ENCODE measurements around the gene SPNS3. TPM values are rescaled to one million over a fixed set of nuclear protein-coding genes. Genes with fewer than 3 reads are reported as not detected.

The SPNS3 gene
- polyA plus RNA-seq, 1 of the 3 experiments (the other 2 are of a cell fraction) = 0.05 TPM

- Histone ChIP-seq H2AFZ (ENCODE audit: low read depth) (no peak overlapping the region), H4K20me1 (ENCODE audit: insufficient read depth) (no peaks in the 10 kb centered on the region), H3K4me1 (ENCODE audit: control insufficient read depth in 1 of 2, insufficient read depth in 2 of 2, low read depth in 1 of 2, low read length in 1 of 2) (peaks cover 0 to 21% of the 10 kb centered on the region in 2 experiments; a peak in 1 of 4 replicates), H3K36me3 (replicated peaks in 1 of 2; ENCODE audit: control insufficient read depth in 1 of 2, insufficient read depth in 2 of 2, low read length in 1 of 2) (no peaks in the 10 kb centered on the region), H3K27ac (ENCODE audit: low read depth in 2 of 2, low read length in 1 of 2) (no peak overlapping the region), H3K4me3 (ENCODE audit: low read depth in 2 of 2, low read length in 1 of 2) (no peak overlapping the region), H3K9me3 (no peaks in the 10 kb centered on the region), H3K79me2 (ENCODE audit: insufficient read depth) (no peaks in the 10 kb centered on the region), H3K27me3 (ENCODE audit: insufficient read depth) (no peaks in the 10 kb centered on the region), H3F3A (replicated peaks; ENCODE audit: insufficient read depth) (no peaks in the 10 kb centered on the region), H3K4me2 (no peak overlapping the region), H3K9ac (no peak overlapping the region), H3K9me2 (no peaks in the 10 kb centered on the region)
- 88% methylated on average over 3 of the region's 3 CpGs for WGBS (ENCODE audit: low lambda C conversion rate)
- no peak for DNase-seq
- ChIA-PET POLR2A (no interaction called here), CTCF (interaction anchor here (1.0 kb wide), 1 partner anchor 29 kb away, joined by 3 read pairs; no protein-coding TSS in a partner anchor)
- TF ChIP-seq TEAD4 (IDR thresholded peaks at IDR 0.05; ENCODE audit: borderline replicate concordance, insufficient read depth) (no peak), SMC3 (IDR thresholded peaks at IDR 0.05; ENCODE audit: low read depth, low read length) (no peak), MEF2A (IDR thresholded peaks at IDR 0.05; ENCODE audit: borderline replicate concordance, low read depth) (no peak), REST (IDR thresholded peaks at IDR 0.05; ENCODE audit: low read depth, low read length) (no peak), EZH2phosphoT487 (IDR thresholded peaks at IDR 0.05; ENCODE audit: borderline replicate concordance, low read depth) (no peak), ZBTB33 (IDR thresholded peaks at IDR 0.05; ENCODE audit: borderline replicate concordance, low read depth) (no peak)
These were observed 38.5 kb downstream of the SPNS3 start for GRCh38 chr17:4472286-4472685.

- H3K4me3 ChIP-seq (ENCODE audit: low read depth in 2 of 2, low read length in 1 of 2) = no peak overlapping the region
- H4K20me1 ChIP-seq (ENCODE audit: insufficient read depth) = no peaks in the 10 kb centered on the region
- ChIA-PET CTCF (no interaction called here), POLR2A (no interaction called here)
- TF ChIP-seq GATA2 (CRISPR knock-in tag; IDR thresholded peaks at IDR 0.05) (no peak), USF1 (IDR thresholded peaks at IDR 0.05; ENCODE audit: borderline replicate concordance, low read depth) (no peak), FOXM1 (IDR thresholded peaks at IDR 0.05; ENCODE audit: low read depth) (no peak), PBX3 (IDR thresholded peaks at IDR 0.05) (no peak), ZBTB33 (IDR thresholded peaks at IDR 0.05; ENCODE audit: borderline replicate concordance, low read depth) (no peak), FOXJ3 (CRISPR knock-in tag; IDR thresholded peaks at IDR 0.05) (no peak)
- H3K79me2 ChIP-seq (ENCODE audit: insufficient read depth) = no peaks in the 10 kb centered on the region
- no peaks in the 10 kb centered on the region for H3K27me3 ChIP-seq (ENCODE audit: insufficient read depth)
- H3K9me2 ChIP-seq = no peaks in the 10 kb centered on the region
- H3K27ac ChIP-seq (ENCODE audit: low read depth in 2 of 2, low read length in 1 of 2) = no peak overlapping the region
- H3K4me2 ChIP-seq = no peak overlapping the region
- H3K9me3 ChIP-seq = no peaks in the 10 kb centered on the region
- H3F3A ChIP-seq (replicated peaks; ENCODE audit: insufficient read depth) = no peaks in the 10 kb centered on the region
- H3K9ac ChIP-seq = no peak overlapping the region
- no peaks in the 10 kb centered on the region for H3K36me3 ChIP-seq (replicated peaks in 1 of 2; ENCODE audit: control insufficient read depth in 1 of 2, insufficient read depth in 2 of 2, low read length in 1 of 2)
- DNase-seq = no peak
- peaks cover 0 to 21% of the 10 kb centered on the region in 2 experiments; a peak in 1 of 4 replicates for H3K4me1 ChIP-seq (ENCODE audit: control insufficient read depth in 1 of 2, insufficient read depth in 2 of 2, low read depth in 1 of 2, low read length in 1 of 2)
- H2AFZ ChIP-seq (ENCODE audit: low read depth) = no peak overlapping the region
- 75% methylated on average over 4 of the region's 13 CpGs for WGBS (ENCODE audit: low lambda C conversion rate)
These were observed 40.4 kb downstream of the SPNS3 start for GRCh38 chr17:4474093-4474492.
